IMR-90 (cell line): Measurements from ENCODE around the gene SOBP. TPM values are rescaled to one million over a fixed set of nuclear protein-coding genes. Genes with fewer than 3 reads are reported as not detected.

Source experiments
- ATAC-seq: fragments of 200-7000 bp; cut with Tn5 transposase; 2 replicates; pipeline ENCODE4 v1.9.1; 2020; ENCODE audit warnings: low read depth, mild to moderate bottlenecking, moderate library complexity
- BruUV-seq: library from RNA; stranded (reverse); fragments of 400-500 nt; replicated peaks from 2 replicates; lab custom pipeline; 2021; lab: Mats Ljungman, UMichigan
- CTCF ChIA-PET: fragments of 300-600 bp; formaldehyde crosslinking; extraction: SDS; loops from one replicate; lab custom pipeline; 2021; ENCODE audit warnings: antibody characterized with exemption; lab: Yijun Ruan, JAX
- POLR2A ChIA-PET: fragments of 300-600 bp; sonication (Branson Sonifier 250); formaldehyde crosslinking; loops from one replicate; lab custom pipeline; 2022; ENCODE audit warnings: antibody characterized with exemption; ENCODE audit not compliant: unreplicated experiment; lab: Charles Lee
- DNase-seq: peaks from one replicate; pipeline ENCODE4 v3.0.0; 2013
- H2AFZ ChIP-seq: replicated peaks from 2 replicates; pipeline ENCODE3; 2013; ENCODE audit warnings: low read length, mild to moderate bottlenecking; ENCODE audit not compliant: poor library complexity
- H2AK5ac ChIP-seq: 2 replicates; pipeline ENCODE4 v1.6.1; 2013; ENCODE audit warnings: low read depth, low read length, inconsistent platforms
- H2AK9ac ChIP-seq: replicated peaks from 2 replicates; pipeline ENCODE3; 2013; ENCODE audit warnings: mild to moderate bottlenecking, low read depth, low read length, moderate library complexity; ENCODE audit not compliant: poor library complexity
- H2BK120ac ChIP-seq: 2 replicates; pipeline ENCODE4 v1.6.1; 2013; ENCODE audit warnings: low read depth, low read length, inconsistent platforms
- H2BK15ac ChIP-seq: 3 replicates; pipeline ENCODE4 v1.6.1; 2013; ENCODE audit warnings: low read depth, low read length, inconsistent platforms
- H2BK20ac ChIP-seq: 2 replicates; pipeline ENCODE4 v1.6.1; 2013; ENCODE audit warnings: low read depth, mild to moderate bottlenecking, inconsistent platforms, low read length, moderate library complexity
- H2BK5ac ChIP-seq: 2 replicates; pipeline ENCODE4 v1.6.1; 2013; ENCODE audit warnings: mild to moderate bottlenecking, low read depth, low read length, inconsistent platforms; ENCODE audit not compliant: poor library complexity, severe bottlenecking
- H3K14ac ChIP-seq: replicated peaks from 2 replicates; pipeline ENCODE4 v1.6.1; 2013; ENCODE audit warnings: low read depth, low read length, inconsistent platforms
- H3K18ac ChIP-seq: 2 replicates; pipeline ENCODE4 v1.6.1; 2013; ENCODE audit warnings: low read depth, low read length, control low read depth
- H3K23ac ChIP-seq: 2 replicates; pipeline ENCODE4 v1.6.1; 2013; ENCODE audit warnings: low read depth, low read length, inconsistent platforms
- H3K27ac ChIP-seq: 2 replicates; pipeline ENCODE4 v1.5.1; 2013; ENCODE audit warnings: mild to moderate bottlenecking, control low read depth, low read length; ENCODE audit not compliant: insufficient read depth
- H3K27me3 ChIP-seq: 2 replicates; pipeline ENCODE4 v1.6.1; 2013; ENCODE audit warnings: low read length; ENCODE audit not compliant: control insufficient read depth, insufficient read depth
- H3K36me3 ChIP-seq: 2 replicates; pipeline ENCODE4 v1.6.1; 2013; ENCODE audit warnings: low read length, mixed read lengths; ENCODE audit not compliant: control insufficient read depth, insufficient read depth
- H3K4ac ChIP-seq: 2 replicates; pipeline ENCODE4 v1.6.1; 2013; ENCODE audit warnings: low read depth, low read length, inconsistent platforms
- H3K4me1 ChIP-seq: 2 replicates; pipeline ENCODE4 v1.6.1; 2013; ENCODE audit warnings: low read length, mixed read lengths; ENCODE audit not compliant: control insufficient read depth, insufficient read depth
- H3K4me2 ChIP-seq: 2 replicates; pipeline ENCODE4 v1.6.1; 2013; ENCODE audit warnings: low read depth, mild to moderate bottlenecking, control low read depth, low read length, moderate library complexity
- H3K4me3 ChIP-seq: 2 replicates; pipeline ENCODE4 v1.5.1; 2013; ENCODE audit warnings: low read depth, mild to moderate bottlenecking, control low read depth, low read length, moderate library complexity; ENCODE audit not compliant: insufficient read depth
- H3K56ac ChIP-seq: 2 replicates; pipeline ENCODE4 v1.6.1; 2013; ENCODE audit warnings: low read length, inconsistent platforms; ENCODE audit not compliant: insufficient read depth; ENCODE audit errors: extremely low read depth
- H3K79me1 ChIP-seq, 2 experiments: 2 replicates each; pipeline ENCODE4 v1.6.1; 2013; ENCODE audit warnings: low read length in 2 of 2, inconsistent platforms in 1 of 2, low read depth in 1 of 2
- H3K9ac ChIP-seq: 2 replicates; pipeline ENCODE4 v1.6.1; 2013; ENCODE audit warnings: low read depth, low read length, control low read depth
- H3K9me1 ChIP-seq: 2 replicates; pipeline ENCODE4 v1.6.1; 2013; ENCODE audit warnings: low read length, inconsistent platforms; ENCODE audit not compliant: insufficient read depth
- H3K9me3 ChIP-seq: 2 replicates; pipeline ENCODE4 v1.6.1; 2013; ENCODE audit warnings: low read length; ENCODE audit not compliant: control insufficient read depth, insufficient read depth
- H4K20me1 ChIP-seq: 2 replicates; pipeline ENCODE4 v1.6.1; 2013; ENCODE audit warnings: low read length, inconsistent platforms; ENCODE audit not compliant: insufficient read depth
- H4K5ac ChIP-seq: 2 replicates; pipeline ENCODE4 v1.6.1; 2013; ENCODE audit warnings: mild to moderate bottlenecking, low read depth, low read length, control low read depth
- H4K8ac ChIP-seq, 2 experiments: 2 replicates each; pipeline ENCODE4 v1.6.1; 2013; ENCODE audit warnings: low read depth in 2 of 2, low read length in 2 of 2, control low read depth in 1 of 2, inconsistent platforms in 1 of 2
- H4K91ac ChIP-seq: 2 replicates; pipeline ENCODE4 v1.6.1; 2013; ENCODE audit warnings: low read depth, low read length, inconsistent platforms; ENCODE audit not compliant: insufficient read depth
- BHLHE40 ChIP-seq: fragments of 150-350 bp; IDR thresholded peaks from 2 replicates; pipeline ENCODE4 v1.6.1; 2016; ENCODE audit warnings: mild to moderate bottlenecking, low read depth, low read length
- CEBPB ChIP-seq: IDR thresholded peaks from 2 replicates; pipeline ENCODE4 v1.6.1; 2012; ENCODE audit warnings: low read depth, low read length, improper control_type of control experiment
- CHD1 ChIP-seq: IDR thresholded peaks from 2 replicates; pipeline ENCODE4 v1.6.1; 2012; ENCODE audit warnings: low read depth, low read length, improper control_type of control experiment
- FOS ChIP-seq: fragments of 150-350 bp; IDR thresholded peaks from 2 replicates; pipeline ENCODE4 v1.6.1; 2016; ENCODE audit warnings: low read depth, low read length
- MAFK ChIP-seq: IDR thresholded peaks from 2 replicates; pipeline ENCODE4 v1.6.1; 2012; ENCODE audit warnings: low read depth, low read length, improper control_type of control experiment
- MAZ ChIP-seq: IDR thresholded peaks from 2 replicates; pipeline ENCODE4 v1.6.1; 2012; ENCODE audit warnings: low read depth, mild to moderate bottlenecking, low read length, improper control_type of control experiment, moderate library complexity, borderline replicate concordance
- MXI1 ChIP-seq: IDR thresholded peaks from 2 replicates; pipeline ENCODE4 v1.6.1; 2012; ENCODE audit warnings: low read depth, mild to moderate bottlenecking, low read length, moderate library complexity, borderline replicate concordance
- NFE2L2 ChIP-seq: fragments of 150-350 bp; IDR thresholded peaks from 2 replicates; pipeline ENCODE4 v1.6.1; 2016; ENCODE audit warnings: low read depth, mild to moderate bottlenecking, low read length
- POLR2A ChIP-seq: IDR thresholded peaks from 2 replicates; pipeline ENCODE4 v1.6.1; 2012; ENCODE audit warnings: mild to moderate bottlenecking, low read depth, low read length
- RAD21 ChIP-seq: IDR thresholded peaks from 2 replicates; pipeline ENCODE4 v1.6.1; 2012; ENCODE audit warnings: low read length, improper control_type of control experiment
- RCOR1 ChIP-seq: IDR thresholded peaks from 2 replicates; pipeline ENCODE4 v1.6.1; 2012; ENCODE audit warnings: mild to moderate bottlenecking, low read length, improper control_type of control experiment; ENCODE audit not compliant: insufficient replicate concordance
- RFX5 ChIP-seq: IDR thresholded peaks from 2 replicates; pipeline ENCODE4 v1.8.0; 2012; ENCODE audit warnings: low read depth, mild to moderate bottlenecking, low read length, moderate library complexity
- SMC3 ChIP-seq: fragments of 150-350 bp; IDR thresholded peaks from 2 replicates; pipeline ENCODE4 v1.6.1; 2016; ENCODE audit warnings: low read depth, mild to moderate bottlenecking, antibody characterized with exemption, low read length, moderate library complexity
- USF2 ChIP-seq: fragments of 150-350 bp; IDR thresholded peaks from 2 replicates; pipeline ENCODE4 v1.6.1; 2017; ENCODE audit warnings: mild to moderate bottlenecking, antibody characterized with exemption, low read length, low read depth
- WGBS, 2 experiments: methylation state at CpG; one replicate each; pipeline versions ENCODE4 v1.1.5 to v1.1.7; 2013; ENCODE audit warnings: missing lambda C conversion rate in 2 of 2; ENCODE audit not compliant: insufficient read length in 1 of 2; ENCODE audit errors: extremely low coverage in 2 of 2; 5-methylcytosine and 5-hydroxymethylcytosine counted together
- dilution Hi-C: fragments of 300-500 bp; cut with HindIII; formaldehyde crosslinking; loops from one replicate; pipeline ENCODE4 v1.14.3; 2018; ENCODE audit warnings: low sequenced_read_pairs; ENCODE audit not compliant: unreplicated experiment
- in situ Hi-C: fragments of 300-500 bp; cut with MboI; formaldehyde crosslinking; loops from 3 replicates; pipeline ENCODE4 v1.14.3; 2019; ENCODE audit warnings: low sequenced_read_pairs, inconsistent platforms, mixed read lengths
- intact Hi-C: fragments of 100-400 bp; cut with micrococcal nuclease; formaldehyde crosslinking; loops from 2 replicates; pipeline ENCODE4 v1.10.0; 2022
- polyA plus RNA-seq, 3 experiments: library from polyadenylated mRNA; depleted of rRNA; stranded (reverse); fragments of >200 nt; gene quantifications; 2 replicates each; pipeline ENCODE4 v1.2.3, GENCODE V29; 2012; ENCODE audit warnings: low replicate concordance in 1 of 3
- total RNA-seq: library from RNA; depleted of rRNA; stranded (reverse); fragments of >200 nt; gene quantifications from 2 replicates; pipeline ENCODE4 v1.2.3, GENCODE V29; 2012
- TF ChIP-seq, protein P1 (sequence below): conservative IDR thresholded peaks from 2 replicates; pipeline ENCODE4 v1.5.1; 2012; ENCODE audit warnings: mild to moderate bottlenecking, low read depth, low read length, improper control_type of control experiment
- TF ChIP-seq, protein P2 (sequence below): fragments of 150-350 bp; IDR thresholded peaks from 2 replicates; pipeline ENCODE4 v1.6.1; 2016; ENCODE audit warnings: low read depth, mild to moderate bottlenecking, low read length, moderate library complexity, borderline replicate concordance

Gene SOBP
- total and polyA plus RNA-seq, 2 of the 4 experiments (the other 2 are of a cell fraction): 0.60 to 0.72 TPM

- H3K9me3 ChIP-seq: no peaks in the 10 kb centered on the region
- H3K23ac ChIP-seq: no peak overlapping the region
- peaks cover 3% of the 10 kb centered on the region for H3K4me1 ChIP-seq
- no peak overlapping the region for H3K9ac ChIP-seq
- no peaks in the 10 kb centered on the region for H3K79me1 ChIP-seq
- no peak overlapping the region for H2BK120ac ChIP-seq
- no peak overlapping the region for H2BK15ac ChIP-seq
- TF ChIP-seq SMC3 (no peak), CEBPB (no peak), MAFK (no peak), CHD1 (no peak), RAD21 (no peak), POLR2A (no peak), RCOR1 (no peak), NFE2L2 (no peak), FOS (no peak), USF2 (no peak), BHLHE40 (no peak), RFX5 (no peak), MXI1 (no peak), MAZ (no peak)
- TF ChIP-seq, protein P1, sequence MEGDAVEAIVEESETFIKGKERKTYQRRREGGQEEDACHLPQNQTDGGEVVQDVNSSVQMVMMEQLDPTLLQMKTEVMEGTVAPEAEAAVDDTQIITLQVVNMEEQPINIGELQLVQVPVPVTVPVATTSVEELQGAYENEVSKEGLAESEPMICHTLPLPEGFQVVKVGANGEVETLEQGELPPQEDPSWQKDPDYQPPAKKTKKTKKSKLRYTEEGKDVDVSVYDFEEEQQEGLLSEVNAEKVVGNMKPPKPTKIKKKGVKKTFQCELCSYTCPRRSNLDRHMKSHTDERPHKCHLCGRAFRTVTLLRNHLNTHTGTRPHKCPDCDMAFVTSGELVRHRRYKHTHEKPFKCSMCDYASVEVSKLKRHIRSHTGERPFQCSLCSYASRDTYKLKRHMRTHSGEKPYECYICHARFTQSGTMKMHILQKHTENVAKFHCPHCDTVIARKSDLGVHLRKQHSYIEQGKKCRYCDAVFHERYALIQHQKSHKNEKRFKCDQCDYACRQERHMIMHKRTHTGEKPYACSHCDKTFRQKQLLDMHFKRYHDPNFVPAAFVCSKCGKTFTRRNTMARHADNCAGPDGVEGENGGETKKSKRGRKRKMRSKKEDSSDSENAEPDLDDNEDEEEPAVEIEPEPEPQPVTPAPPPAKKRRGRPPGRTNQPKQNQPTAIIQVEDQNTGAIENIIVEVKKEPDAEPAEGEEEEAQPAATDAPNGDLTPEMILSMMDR: no peak
- TF ChIP-seq, protein P2, sequence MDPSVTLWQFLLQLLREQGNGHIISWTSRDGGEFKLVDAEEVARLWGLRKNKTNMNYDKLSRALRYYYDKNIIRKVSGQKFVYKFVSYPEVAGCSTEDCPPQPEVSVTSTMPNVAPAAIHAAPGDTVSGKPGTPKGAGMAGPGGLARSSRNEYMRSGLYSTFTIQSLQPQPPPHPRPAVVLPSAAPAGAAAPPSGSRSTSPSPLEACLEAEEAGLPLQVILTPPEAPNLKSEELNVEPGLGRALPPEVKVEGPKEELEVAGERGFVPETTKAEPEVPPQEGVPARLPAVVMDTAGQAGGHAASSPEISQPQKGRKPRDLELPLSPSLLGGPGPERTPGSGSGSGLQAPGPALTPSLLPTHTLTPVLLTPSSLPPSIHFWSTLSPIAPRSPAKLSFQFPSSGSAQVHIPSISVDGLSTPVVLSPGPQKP: no peak
- in situ Hi-C loops: no loop called here
- dilution Hi-C loops: no loop called here
- H4K8ac ChIP-seq: peak overlapping the region in 1 of 2 experiments; percentile 62; a peak in 1 of 4 replicates
- peak overlapping the region; percentile 62 for H2AK9ac ChIP-seq
- ChIA-PET CTCF (no interaction called here), POLR2A (no interaction called here)
- H3K4me3 ChIP-seq: no peak overlapping the region
- no peak overlapping the region for H3K27ac ChIP-seq
- H3K36me3 ChIP-seq: no peaks in the 10 kb centered on the region
- H4K20me1 ChIP-seq: no peaks in the 10 kb centered on the region
- no peak overlapping the region for H3K18ac ChIP-seq
- H3K56ac ChIP-seq: no peak overlapping the region
- no peak overlapping the region for H3K14ac ChIP-seq
- H3K9me1 ChIP-seq: no peaks in the 10 kb centered on the region; the same call in 1 of the 2 replicates
- H3K27me3 ChIP-seq: no peaks in the 10 kb centered on the region
- WGBS, 2 experiments: no CpG with 5 or more reads among the region's 5 CpGs
- no peak overlapping the region for H4K5ac ChIP-seq
- intact Hi-C loops: no loop called here
- no peak overlapping the region for H2BK20ac ChIP-seq
- DNase-seq (peak; percentile 47), ATAC-seq (peak; percentile 88; the same call in 1 of the 2 replicates)
- H2BK5ac ChIP-seq: no peak overlapping the region
- H4K91ac ChIP-seq: 0 out of 2 replicates have a peak overlapping the region, but pooled peaks have one; percentile 60
- no peak overlapping the region for H3K4ac ChIP-seq
- H3K4me2 ChIP-seq: no peak overlapping the region
- peak overlapping the region; percentile 73 for H2AFZ ChIP-seq
- H2AK5ac ChIP-seq: no peak overlapping the region
- BruUV-seq: no TSS peak
These were observed 111.0 kb downstream of the SOBP start for GRCh38 chr6:107600936-107601335.
